ENCODE data around the gene OR6V1. TPM values are rescaled to one million over a fixed set of nuclear protein-coding genes. Genes with fewer than 3 reads are reported as not detected.

The OR6V1 gene, protein sequence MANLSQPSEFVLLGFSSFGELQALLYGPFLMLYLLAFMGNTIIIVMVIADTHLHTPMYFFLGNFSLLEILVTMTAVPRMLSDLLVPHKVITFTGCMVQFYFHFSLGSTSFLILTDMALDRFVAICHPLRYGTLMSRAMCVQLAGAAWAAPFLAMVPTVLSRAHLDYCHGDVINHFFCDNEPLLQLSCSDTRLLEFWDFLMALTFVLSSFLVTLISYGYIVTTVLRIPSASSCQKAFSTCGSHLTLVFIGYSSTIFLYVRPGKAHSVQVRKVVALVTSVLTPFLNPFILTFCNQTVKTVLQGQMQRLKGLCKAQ
- not detected for total RNA-seq

DNA sequence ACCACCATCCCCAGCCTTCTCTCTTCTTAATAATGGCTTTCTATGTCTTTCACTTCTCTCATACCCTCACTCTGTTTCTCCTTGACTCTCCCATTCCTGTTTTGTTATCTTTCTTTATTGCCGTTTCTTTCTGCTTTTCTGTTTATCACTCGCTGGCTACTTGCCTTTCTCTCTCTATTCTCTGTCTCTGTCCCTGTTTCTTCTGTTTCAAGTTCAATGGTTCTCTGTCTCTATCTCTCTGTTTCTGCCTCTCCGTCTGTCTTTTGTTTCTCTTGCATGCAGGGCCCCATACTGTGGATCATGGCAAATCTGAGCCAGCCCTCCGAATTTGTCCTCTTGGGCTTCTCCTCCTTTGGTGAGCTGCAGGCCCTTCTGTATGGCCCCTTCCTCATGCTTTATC is at the start of gene OR6V1:
OR6V1 (plus strand) TSS at position 301 of the 400 bp plus-strand sequence; CDS start at position 301, 0 bp downstream.
- Histone ChIP-seq H3K27me3 (no peaks in the 10 kb centered on the region), H3K27ac (no peak within 1 kb of the TSS), H3K4me1 (peaks cover 0 to 3% of the 10 kb centered on the region in 2 donors), H3K4me3 (no peak within 1 kb of the TSS), H3K9me3 (no peaks in the 10 kb centered on the region), H3K36me3 (no peaks in the 10 kb centered on the region)
- DNase-seq (ENCODE audit: low spot score in 2 of 2), result no peak
- intact Hi-C loops (cut with DNase I), result no loop called here
- TF ChIP-seq CTCF (IDR thresholded peaks at IDR 0.05), result no peak

DNA sequence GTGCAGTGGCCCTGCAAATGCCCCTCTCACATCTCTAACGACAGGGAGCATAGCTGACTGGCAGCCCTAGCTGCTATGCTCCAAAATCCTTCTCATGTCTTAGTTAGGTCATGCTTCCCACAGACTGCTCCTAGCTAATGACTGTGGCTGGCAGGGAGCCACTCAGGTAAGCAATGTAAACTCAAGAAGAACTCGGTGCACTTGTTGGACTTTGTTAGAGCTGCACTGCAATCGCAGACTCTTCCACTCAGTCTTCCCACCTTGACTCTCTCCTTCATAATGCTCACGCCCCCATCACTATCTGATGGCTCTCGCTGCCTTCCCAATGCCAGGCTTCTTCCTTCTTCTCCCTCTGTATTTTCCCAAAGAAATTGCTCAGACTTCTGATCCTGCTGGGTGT is 49.2 kb upstream of the OR6V1 start:
- no peak for TF ChIP-seq CTCF (IDR thresholded peaks at IDR 0.05)
- Histone ChIP-seq H3K27ac (no peak overlapping the region), H3K36me3 (no peaks in the 10 kb centered on the region), H3K27me3 (no peaks in the 10 kb centered on the region), H3K4me1 (no peaks in the 10 kb centered on the region), H3K9me3 (no peaks in the 10 kb centered on the region), H3K4me3 (peak overlapping the region in 1 of 2 donors; percentile 45)
- intact Hi-C loops (cut with DNase I), result no loop called here
- DNase-seq (ENCODE audit: low spot score in 2 of 2), result no peak

GRCh38 chr7:143003393-143004051 is 48.6 kb upstream of the OR6V1 start:
- H3K4me3 ChIP-seq, result peak overlapping the region in 1 of 2 donors; percentile 45
- no peaks in the 10 kb centered on the region for H3K36me3 ChIP-seq
- intact Hi-C loops (cut with DNase I), result no loop called here
- H3K27ac ChIP-seq, result no peak overlapping the region
- H3K9me3 ChIP-seq, result no peaks in the 10 kb centered on the region
- DNase-seq (ENCODE audit: low spot score in 2 of 2), result no peak
- H3K4me1 ChIP-seq, result no peaks in the 10 kb centered on the region
- peak; percentile 37 to 65 (median 56) for TF ChIP-seq CTCF (IDR thresholded peaks at IDR 0.05)
- H3K27me3 ChIP-seq, result no peaks in the 10 kb centered on the region

DNA sequence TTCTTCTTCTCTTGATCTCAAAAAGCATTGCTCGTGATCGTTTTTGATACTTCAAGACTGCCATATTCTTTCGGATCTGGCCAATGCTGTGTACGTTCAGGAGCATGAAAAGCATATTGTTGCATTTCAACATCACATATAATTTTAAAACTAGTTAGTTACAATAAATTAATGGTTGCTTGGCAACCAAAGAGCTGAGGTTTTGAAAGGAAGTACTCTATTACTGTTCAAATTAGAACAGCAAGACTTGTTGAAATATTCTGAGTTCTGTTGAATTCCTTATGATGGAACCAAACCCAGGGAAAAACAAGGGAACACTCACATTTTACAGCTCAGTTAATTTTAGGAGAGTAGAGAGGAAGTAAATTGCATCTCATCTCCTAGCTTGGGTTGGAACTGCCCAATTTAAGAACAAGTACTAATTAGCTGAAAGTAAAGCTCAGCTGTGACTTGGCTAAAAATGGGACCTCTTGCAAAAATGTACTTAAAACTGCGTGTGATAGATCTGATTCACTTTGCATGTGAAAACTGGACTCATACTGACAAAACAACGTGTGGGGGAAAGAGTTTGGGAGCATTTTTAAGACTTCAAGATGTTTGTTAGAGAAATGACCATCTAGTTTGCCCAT is 46.4 kb upstream of the OR6V1 start:
- no peaks in the 10 kb centered on the region for H3K27me3 ChIP-seq
- TF ChIP-seq CTCF (IDR thresholded peaks at IDR 0.05), result no peak
- DNase-seq (ENCODE audit: low spot score in 2 of 2), result no peak
- H3K36me3 ChIP-seq, result no peaks in the 10 kb centered on the region
- no peaks in the 10 kb centered on the region for H3K9me3 ChIP-seq
- H3K4me1 ChIP-seq, result no peaks in the 10 kb centered on the region
- intact Hi-C loops (cut with DNase I), result no loop called here
- no peak overlapping the region for H3K27ac ChIP-seq
- no peak overlapping the region for H3K4me3 ChIP-seq

GRCh38 chr7:143008007-143008901 is 43.9 kb upstream of the OR6V1 start:
- Histone ChIP-seq H3K27ac (no peak overlapping the region), H3K9me3 (no peaks in the 10 kb centered on the region), H3K4me3 (no peak overlapping the region), H3K4me1 (no peaks in the 10 kb centered on the region), H3K36me3 (no peaks in the 10 kb centered on the region), H3K27me3 (no peaks in the 10 kb centered on the region)
- intact Hi-C loops (cut with DNase I), result loop anchor here (1.0 to 2.0 kb wide), 2 partner anchors 153 to 207 kb away; partner anchors contain the start of gene EPHB6
- TF ChIP-seq CTCF (IDR thresholded peaks at IDR 0.05), result peak; percentile 83 to 95 (median 94)
- DNase-seq (ENCODE audit: low spot score in 2 of 2), result peak in 1 of 2 donors; percentile 79
